GM12872 (cell line): ENCODE data around the gene ST3GAL3.
A peak's percentile ranks its signal among the peaks of the same experiment; 100 is the strongest.

Source experiments
- CTCF ChIP-seq: IDR thresholded peaks from 3 replicates; pipeline ENCODE4 v1.5.1; 2011; ENCODE audit warnings: low read depth, mild to moderate bottlenecking, low read length, moderate library complexity; ENCODE audit not compliant: insufficient read depth

Gene ST3GAL3

DNA sequence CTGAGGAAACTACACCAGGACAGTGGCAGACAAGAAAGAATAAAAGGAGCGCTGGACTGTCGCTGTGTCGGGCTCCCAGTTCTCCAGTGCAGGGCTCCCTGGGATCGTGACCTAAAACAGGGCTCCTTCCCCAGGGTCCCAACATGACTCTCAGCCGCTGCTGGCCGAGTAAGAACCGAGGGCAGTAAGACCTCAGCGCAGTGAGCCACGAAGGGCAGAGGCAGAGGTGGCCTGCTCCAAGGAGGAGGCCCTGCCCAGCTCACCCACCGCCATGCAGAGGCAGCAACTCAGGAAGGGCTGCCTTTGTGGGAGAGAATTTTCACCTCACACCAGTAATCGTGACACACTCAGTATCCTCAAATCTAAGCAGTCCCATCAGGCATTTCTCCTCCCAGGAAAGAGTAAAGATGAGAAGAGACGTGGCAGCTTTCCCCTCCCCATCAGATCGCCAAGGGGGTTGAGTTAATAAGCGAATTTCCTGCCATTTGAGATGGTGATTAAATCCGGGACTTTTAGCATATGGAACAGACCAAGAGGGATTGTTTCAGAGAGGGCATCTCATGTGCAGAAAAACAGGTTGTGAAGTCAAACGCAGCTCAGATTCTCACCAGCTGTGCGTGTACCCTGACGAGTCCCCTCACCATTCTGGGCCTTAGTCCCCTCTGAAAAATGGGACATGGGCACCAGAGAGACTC, 206.5 kb downstream of the ST3GAL3 start:
- TF ChIP-seq CTCF: no peak

- no peak for TF ChIP-seq CTCF
These were observed 207.5 kb downstream of the ST3GAL3 start for GRCh38 chr1:43914576-43915525.

DNA sequence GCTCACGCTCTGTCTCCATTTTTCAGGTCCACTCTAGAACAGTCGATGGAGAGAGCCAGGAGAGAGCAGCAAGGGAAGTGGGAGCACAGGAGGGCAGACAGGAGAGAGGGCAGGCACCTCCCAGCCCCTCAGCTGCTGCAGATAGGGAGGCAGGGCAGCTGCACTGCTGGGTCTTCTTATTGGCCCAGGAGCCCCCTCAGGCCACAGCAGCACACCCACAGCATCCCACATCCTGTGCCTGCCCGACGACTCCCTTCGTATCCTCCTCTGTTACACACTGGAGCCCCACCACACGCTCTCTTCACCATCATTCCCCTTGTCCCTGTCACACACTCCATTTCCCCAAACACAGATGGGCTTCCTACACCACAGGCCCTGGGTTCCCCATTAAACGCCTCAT, 212.6 kb downstream of the ST3GAL3 start:
- TF ChIP-seq CTCF: no peak

DNA sequence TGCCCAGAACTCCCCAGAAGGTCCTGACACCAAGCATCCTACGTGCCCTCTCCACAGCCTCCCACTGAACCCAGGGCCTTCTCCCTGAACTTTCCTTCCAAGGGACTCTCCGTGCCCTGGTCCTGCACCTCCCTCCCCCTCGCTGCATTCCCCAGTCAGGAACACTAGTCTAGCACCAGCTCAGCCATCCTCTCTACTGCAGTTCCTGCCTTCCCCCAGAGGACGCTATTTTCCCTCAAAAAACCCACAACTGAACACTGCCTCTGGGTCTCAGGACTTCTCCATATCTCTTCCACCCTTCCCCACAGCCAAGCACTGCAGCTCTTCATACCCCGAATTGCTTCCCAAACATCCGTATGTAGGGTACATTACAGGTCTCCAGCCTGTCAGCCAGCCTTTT, 213.7 kb downstream of the ST3GAL3 start:
- TF ChIP-seq CTCF: no peak

- no peak for TF ChIP-seq CTCF
These were observed 217.2 kb downstream of the ST3GAL3 start for GRCh38 chr1:43924516-43924915.

- TF ChIP-seq CTCF: no peak
These were observed 218.5 kb downstream of the ST3GAL3 start for GRCh38 chr1:43925846-43926245.

GRCh38 chr1:43930168-43930948, 223.0 kb downstream of the ST3GAL3 start:
- TF ChIP-seq CTCF: peak; percentile 75
